Measurements from ENCODE around the gene B3GNT8. TPM values are rescaled to one million over a fixed set of nuclear protein-coding genes. Genes with fewer than 3 reads are reported as not detected.

B3GNT8 gene
- total and polyA plus RNA-seq, 2 of the 8 experiments (the other 6 are each of a cell fraction or from before 2014, with no cell fraction given): 0.67 to 0.86 TPM

GRCh38 chr19:41443813-41444455 lies 16.8 kb upstream of the B3GNT8 start:
- H3K27me3 ChIP-seq (replicated peaks in 1 of 4; ENCODE audit: control insufficient read depth in 3 of 4, extremely low read depth in 1 of 4, insufficient read depth in 3 of 4, low read length in 3 of 4): 0 out of 7 replicates have a peak, but pooled peaks cover 0 to 3% (median 0%) of the 10 kb centered on the region in 4 experiments
- H2BK5ac ChIP-seq (ENCODE audit: low read depth, low read length): no peak overlapping the region
- no peak overlapping the region for H2AFZ ChIP-seq (ENCODE audit: low read length)
- H2BK20ac ChIP-seq (ENCODE audit: low read length): no peak overlapping the region
- no peak overlapping the region for H2BK12ac ChIP-seq (ENCODE audit: low read depth, low read length)
- no peak overlapping the region for H4K5ac ChIP-seq (ENCODE audit: insufficient read length, low read depth, low read length)
- H3K4me1 ChIP-seq (replicated peaks in 1 of 4; ENCODE audit: control insufficient read depth in 3 of 4, insufficient read depth in 4 of 4, low read length in 3 of 4): no peaks in the 10 kb centered on the region
- 68% methylated on average over 6 of the region's 6 CpGs; no CpG with 5 or more reads in 1 of the 2 experiments for WGBS, 2 experiments (ENCODE audit: extremely low coverage in 1 of 2, insufficient coverage in 1 of 2, insufficient read length in 1 of 2, insufficient replicate concordance in 2 of 2, low coverage in 1 of 2, low lambda C conversion rate in 2 of 2, missing lambda C conversion rate in 1 of 2)
- no peak overlapping the region for H3K27ac ChIP-seq (ENCODE audit: low read depth, low read length)
- no peak overlapping the region for H3K4ac ChIP-seq (replicated peaks; ENCODE audit: insufficient read length, low read depth, low read length)
- H4K91ac ChIP-seq (replicated peaks; ENCODE audit: insufficient read length, low read length): no peak overlapping the region
- no peak overlapping the region for H2BK15ac ChIP-seq (ENCODE audit: low read length)
- no peak overlapping the region for H2BK120ac ChIP-seq (replicated peaks; ENCODE audit: low read depth, low read length)
- no peak overlapping the region for H2AK5ac ChIP-seq (ENCODE audit: low read depth, low read length)
- no peak overlapping the region for H3K4me3 ChIP-seq (ENCODE audit: extremely low read depth in 1 of 4, insufficient read depth in 2 of 4, low read depth in 3 of 4, low read length in 4 of 4)
- no peak overlapping the region for H3K18ac ChIP-seq (ENCODE audit: extremely low read depth, low read length)
- no peak overlapping the region for H3K14ac ChIP-seq (ENCODE audit: insufficient read length)
- H3K23ac ChIP-seq (ENCODE audit: insufficient read length): no peak overlapping the region
- no peaks in the 10 kb centered on the region for H3K79me1 ChIP-seq (ENCODE audit: low read depth, low read length)
- H4K20me1 ChIP-seq (replicated peaks in 1 of 2; ENCODE audit: control insufficient read depth in 1 of 2, insufficient read depth in 2 of 2, low read length in 2 of 2): no peaks in the 10 kb centered on the region
- H3K23me2 ChIP-seq (ENCODE audit: low read depth, low read length): no peaks in the 10 kb centered on the region
- DNase-seq (ENCODE audit: low read depth in 1 of 2, low spot score in 2 of 2) (no peak), FAIRE-seq (no peak)
- CTCF ChIA-PET (ENCODE audit: partially characterized antibody): interaction anchor here (0.6 to 20.4 kb wide), 2 partner anchors 95 to 121 kb away, joined by 4 to 364 read pairs; no protein-coding TSS in a partner anchor
- H3K79me2 ChIP-seq (ENCODE audit: control insufficient read depth in 1 of 2, insufficient read depth in 2 of 2, low read length in 2 of 2): 0 out of 4 replicates have a peak, but pooled peaks cover 0 to under 1% of the 10 kb centered on the region in 2 experiments
- no peaks in the 10 kb centered on the region for H3K9me3 ChIP-seq (ENCODE audit: insufficient read depth in 2 of 2, low read depth in 1 of 2, low read length in 1 of 2)
- no peak overlapping the region for H3K56ac ChIP-seq (replicated peaks; ENCODE audit: insufficient read length, low read depth, low read length)
- H3K4me2 ChIP-seq (ENCODE audit: insufficient read depth in 1 of 2, low read depth in 2 of 2, low read length in 2 of 2): no peak overlapping the region
- H4K8ac ChIP-seq (ENCODE audit: extremely low read depth, insufficient read depth, low read length): no peak overlapping the region
- no peaks in the 10 kb centered on the region for H3K36me3 ChIP-seq (ENCODE audit: control insufficient read depth in 2 of 4, insufficient read depth in 4 of 4, low read length in 3 of 4)
- no peak overlapping the region for H3K9ac ChIP-seq (replicated peaks in 1 of 4; ENCODE audit: extremely low read depth in 1 of 4, low read depth in 3 of 4, low read length in 3 of 4)
- POLR2A ChIA-PET (ENCODE audit: partially characterized antibody): no interaction called here
- TF ChIP-seq RFX5 (IDR thresholded peaks at IDR 0.05; ENCODE audit: borderline replicate concordance, low read depth, low read length): no peak
- TF ChIP-seq POU5F1 (IDR thresholded peaks at IDR 0.05; ENCODE audit: low read depth, low read length): no peak
- no peak for TF ChIP-seq SP1 (IDR thresholded peaks at IDR 0.05; ENCODE audit: low read depth, low read length)
- TF ChIP-seq PHF8 (conservative IDR thresholded peaks at IDR 0.05; ENCODE audit: low read depth, low read length): no peak
- TF ChIP-seq MAFK (IDR thresholded peaks at IDR 0.05; ENCODE audit: low read depth, low read length): no peak
- TF ChIP-seq CBX8 (IDR thresholded peaks at IDR 0.05; ENCODE audit: borderline replicate concordance, low read depth, low read length): no peak
- TF ChIP-seq BCL11A (IDR thresholded peaks at IDR 0.05; ENCODE audit: low read depth in 2 of 2, low read length in 2 of 2): no peak
- TF ChIP-seq KDM5A (IDR thresholded peaks at IDR 0.05; ENCODE audit: low read length): no peak
- TF ChIP-seq FOSL1 (IDR thresholded peaks at IDR 0.05; ENCODE audit: insufficient read depth, low read depth, low read length): no peak
- no peak for TF ChIP-seq POLR2AphosphoS5 (IDR thresholded peaks at IDR 0.05; ENCODE audit: low read depth, low read length)
- TF ChIP-seq KDM1A (IDR thresholded peaks at IDR 0.05; ENCODE audit: borderline replicate concordance, low read length): no peak
- no peak for TF ChIP-seq SAP30 (IDR thresholded peaks at IDR 0.05; ENCODE audit: insufficient read depth, insufficient replicate concordance, low read length)
- no peak for TF ChIP-seq BRCA1 (IDR thresholded peaks at IDR 0.05; ENCODE audit: low read depth, low read length)
- no peak for TF ChIP-seq RBBP5 (IDR thresholded peaks at IDR 0.05; ENCODE audit: borderline replicate concordance, low read depth, low read length)

Measured in H1 (cell line).